CD14-positive monocyte (primary cell): Measurements from ENCODE around the gene CFL1. TPM values are rescaled to one million over a fixed set of nuclear protein-coding genes. Genes with fewer than 3 reads are reported as not detected.

Source experiments
- DNase-seq, 3 donors: peaks; one replicate each; pipeline ENCODE4 v3.0.0-alpha.2; 2011 to 2022
- H2AFZ ChIP-seq: 2 replicates; pipeline ENCODE4 v1.6.0; 2012; ENCODE audit warnings: mild to moderate bottlenecking, low read depth, low read length, inconsistent platforms; ENCODE audit not compliant: insufficient read depth, poor library complexity, severe bottlenecking
- H3K27ac ChIP-seq, 2 donors: 1 replicate in 1 of 2; 2 replicates in 1 of 2; pipeline ENCODE4 v1.5.1; 2012 to 2013; ENCODE audit warnings: low read length in 2 of 2, control low read depth in 1 of 2, inconsistent platforms in 1 of 2, low read depth in 1 of 2, mild to moderate bottlenecking in 1 of 2
- H3K27me3 ChIP-seq, 2 donors: one replicate each; pipeline versions ENCODE4 v1.6.0 to v1.6.1; 2011 to 2013; ENCODE audit warnings: low read length in 2 of 2; ENCODE audit not compliant: control insufficient read depth in 2 of 2, insufficient read depth in 2 of 2
- H3K36me3 ChIP-seq, 2 donors: replicated peaks in 1 of 2; 1 replicate in 1 of 2; 2 replicates in 1 of 2; pipeline versions ENCODE4 v1.5.1 to v1.6.1; 2012 to 2013; ENCODE audit warnings: low read length in 2 of 2, control low read depth in 1 of 2, inconsistent platforms in 1 of 2, mild to moderate bottlenecking in 1 of 2; ENCODE audit not compliant: insufficient read depth in 2 of 2, control insufficient read depth in 1 of 2
- H3K4me1 ChIP-seq, 2 donors: 1 replicate in 1 of 2; 2 replicates in 1 of 2; pipeline versions ENCODE4 v1.5.1 to v1.6.1; 2012 to 2013; ENCODE audit warnings: low read length in 2 of 2, control low read depth in 1 of 2, inconsistent platforms in 1 of 2, mild to moderate bottlenecking in 1 of 2, moderate library complexity in 1 of 2; ENCODE audit not compliant: insufficient read depth in 2 of 2, control insufficient read depth in 1 of 2
- H3K4me2 ChIP-seq: replicated peaks from 2 replicates; pipeline ENCODE3; 2012; ENCODE audit warnings: low read length, moderate library complexity, mild to moderate bottlenecking; ENCODE audit not compliant: poor library complexity, severe bottlenecking; ENCODE audit errors: extremely low read depth
- H3K4me3 ChIP-seq, 3 experiments: fragments of 200-600 bp in 1 of 3; sonication (generic) in 1 of 3; replicated peaks in 1 of 3; 1 replicate in 2 of 3; 2 replicates in 1 of 3; pipeline ENCODE4 v1.5.1; 2011 to 2013; ENCODE audit warnings: low read length in 3 of 3, mild to moderate bottlenecking in 3 of 3, control low read depth in 2 of 3, low read depth in 2 of 3, inconsistent platforms in 1 of 3, moderate library complexity in 1 of 3
- H3K79me2 ChIP-seq: 2 replicates; pipeline ENCODE4 v1.6.0; 2012; ENCODE audit warnings: mild to moderate bottlenecking, control low read depth, inconsistent platforms, low read length, moderate library complexity; ENCODE audit not compliant: insufficient read depth
- H3K9ac ChIP-seq: 2 replicates; pipeline ENCODE4 v1.6.0; 2017; ENCODE audit warnings: low read length, mild to moderate bottlenecking; ENCODE audit not compliant: insufficient read depth, poor library complexity, severe bottlenecking
- H3K9me3 ChIP-seq, 2 donors: replicated peaks in 1 of 2; 1 replicate in 1 of 2; 2 replicates in 1 of 2; pipeline versions ENCODE4 v1.5.1 to v1.6.1; 2012 to 2013; ENCODE audit warnings: low read length in 2 of 2, control low read depth in 1 of 2; ENCODE audit not compliant: control insufficient read depth in 1 of 2, insufficient read depth in 1 of 2
- H4K20me1 ChIP-seq: 2 replicates; pipeline ENCODE4 v1.6.0; 2012; ENCODE audit warnings: mild to moderate bottlenecking, low read length, control low read depth, moderate library complexity; ENCODE audit not compliant: insufficient read depth
- H3K27ac Mint-ChIP-seq, 7 donors: one replicate each; pipeline ENCODE4 v1.8.0; 2020; ENCODE audit warnings: mild to moderate bottlenecking in 7 of 7, mixed read lengths in 7 of 7, moderate library complexity in 6 of 7, inconsistent platforms in 2 of 7
- H3K27me3 Mint-ChIP-seq, 3 donors: one replicate each; pipeline ENCODE4 v1.8.0; 2021 to 2022; ENCODE audit warnings: low read depth in 3 of 3, mild to moderate bottlenecking in 3 of 3, mixed read lengths in 3 of 3, moderate library complexity in 3 of 3, inconsistent platforms in 1 of 3
- H3K36me3 Mint-ChIP-seq, 2 donors: one replicate each; pipeline ENCODE4 v1.8.0; 2020; ENCODE audit warnings: mixed read lengths in 2 of 2, inconsistent platforms in 1 of 2, mild to moderate bottlenecking in 1 of 2
- H3K4me1 Mint-ChIP-seq: one replicate; pipeline ENCODE4 v1.8.0; 2020; ENCODE audit warnings: mild to moderate bottlenecking, mixed read lengths
- H3K4me3 Mint-ChIP-seq, 2 donors: one replicate each; pipeline ENCODE4 v1.8.0; 2020; ENCODE audit warnings: mild to moderate bottlenecking in 2 of 2, mixed read lengths in 2 of 2, moderate library complexity in 1 of 2
- H3K9me3 Mint-ChIP-seq, 7 donors: one replicate each; pipeline ENCODE4 v1.8.0; 2020 to 2022; ENCODE audit warnings: mixed read lengths in 7 of 7, mild to moderate bottlenecking in 6 of 7, moderate library complexity in 6 of 7, inconsistent platforms in 2 of 7
- CTCF ChIP-seq: fragments of 200-600 bp; IDR thresholded peaks from one replicate; pipeline ENCODE4 v1.8.0; 2022; ENCODE audit warnings: antibody characterized with exemption, mild to moderate bottlenecking
- WGBS: methylation state at CpG from one replicate; pipeline ENCODE4 v1.1.5; 2013; ENCODE audit warnings: missing lambda C conversion rate; ENCODE audit not compliant: insufficient coverage; 5-methylcytosine and 5-hydroxymethylcytosine counted together
- intact Hi-C, 2 donors: fragments of 100-400 bp; cut with micrococcal nuclease; formaldehyde crosslinking; loops; one replicate each; pipeline versions ENCODE4 v1.15.0 to v1.15.1; 2023
- polyA plus RNA-seq, 3 donors: library from polyadenylated mRNA; depleted of rRNA in 1 of 3; unstranded in 2 of 3; stranded (reverse) in 1 of 3; fragments of 300-500 nt in 2 of 3; fragments of >200 nt in 1 of 3; fragmentation: Illumina TruSeq in 2 of 3; gene quantifications; 1 replicate in 2 of 3; 2 replicates in 1 of 3; pipeline ENCODE4 v1.2.3, GENCODE V29; 2012 to 2021

The CFL1 gene
- polyA plus RNA-seq, 3 donors: 1,281 to 2,233 (median 1,889) TPM

- intact Hi-C loops: loop anchor here in 1 of 2 donors (2.0 kb wide), 1 partner anchor 15 kb away; the partner anchor contains the start of gene CFL1
- Mint-ChIP-seq H3K27ac (peak overlapping the region; percentile 78 to 96 (median 83)), H3K4me1 (peaks cover 24% of the 10 kb centered on the region), H3K27me3 (peaks cover 8 to 30% (median 27%) of the 10 kb centered on the region in 3 donors), H3K4me3 (peak overlapping the region; percentile 91 to 97), H3K9me3 (peaks cover 0 to 4% (median 0%) of the 10 kb centered on the region in 7 donors), H3K36me3 (no peaks in the 10 kb centered on the region)
- TF ChIP-seq CTCF: no peak
- Histone ChIP-seq H4K20me1 (no peaks in the 10 kb centered on the region), H3K4me1 (peaks cover 20 to 35% of the 10 kb centered on the region in 2 donors), H3K79me2 (no peaks in the 10 kb centered on the region), H3K27me3 (no peaks in the 10 kb centered on the region), H3K9me3 (no peaks in the 10 kb centered on the region), H3K27ac (peak overlapping the region in 1 of 2 donors; percentile 60), H3K36me3 (no peaks in the 10 kb centered on the region), H3K4me3 (peak overlapping the region; percentile 46 to 79 (median 58)), H2AFZ (peak overlapping the region; percentile 68), H3K4me2 (peak overlapping the region; percentile 97), H3K9ac (peak overlapping the region; percentile 61)
- peak; percentile 92 to 95 (median 92) for DNase-seq
- 0% methylated on average over 35 of the region's 54 CpGs for WGBS
Measured at GRCh38 chr11:65873318-65874156, 15.6 kb upstream of the CFL1 start.

GRCh38 chr11:65872586-65873317 is 14.8 kb upstream of the CFL1 start, which contains the start of gene EFEMP2:
EFEMP2 (minus strand) TSS chr11:65872800; CDS start chr11:65872354, 446 bp downstream.
- Histone ChIP-seq H3K36me3 (no peaks in the 10 kb centered on the region), H3K27ac (peak within 1 kb of the TSS in 1 of 2 donors; percentile 60), H3K9ac (peak within 1 kb of the TSS; percentile 61), H4K20me1 (no peaks in the 10 kb centered on the region), H2AFZ (peak within 1 kb of the TSS; percentile 68), H3K27me3 (no peaks in the 10 kb centered on the region), H3K4me1 (peaks cover 20 to 36% of the 10 kb centered on the region in 2 donors), H3K4me3 (peak within 1 kb of the TSS; percentile 46 to 79 (median 58)), H3K9me3 (no peaks in the 10 kb centered on the region), H3K4me2 (peak within 1 kb of the TSS; percentile 97), H3K79me2 (no peaks in the 10 kb centered on the region)
- DNase-seq: peak in 2 of 3 donors; percentile 33 to 53
- Mint-ChIP-seq H3K9me3 (peaks cover 0 to 4% (median 0%) of the 10 kb centered on the region in 7 donors), H3K27me3 (peaks cover 8 to 32% (median 29%) of the 10 kb centered on the region in 3 donors), H3K27ac (peak within 1 kb of the TSS; percentile 78 to 96 (median 83)), H3K36me3 (peaks cover 0 to 3% of the 10 kb centered on the region in 2 donors), H3K4me3 (peak within 1 kb of the TSS; percentile 91 to 97), H3K4me1 (peaks cover 21% of the 10 kb centered on the region)
- WGBS: 1% methylated on average over 63 of the region's 69 CpGs
- intact Hi-C loops: loop anchor here in 1 of 2 donors (2.0 kb wide), 1 partner anchor 14 kb away; the partner anchor contains the start of gene CFL1
- no peak for TF ChIP-seq CTCF
